Heart right ventricle (tissue), 16 donors: ENCODE measurements around the gene UBA3. TPM values are rescaled to one million over a fixed set of nuclear protein-coding genes. Genes with fewer than 3 reads are reported as not detected.
A peak's percentile ranks its signal among the peaks of the same experiment; 100 is the strongest.

Experiments used
- ATAC-seq, 8 donors: fragments of 200-7000 bp; cut with Tn5 transposase; one replicate each; pipeline ENCODE4 v1.9.1; 2020; ENCODE audit warnings: mild to moderate bottlenecking in 8 of 8, moderate library complexity in 8 of 8, moderate number of reproducible peaks in 1 of 8
- DNase-seq, 2 donors: peaks; one replicate each; pipeline ENCODE4 v3.0.0-alpha.2; 2020
- H3K27ac ChIP-seq, 10 donors: fragments of 200-600 bp; sonication (generic) in 2 of 10; one replicate each; pipeline versions ENCODE4 v1.5.0 to v1.8.0; 2020 to 2022; ENCODE audit warnings: mild to moderate bottlenecking in 3 of 10
- H3K27me3 ChIP-seq, 7 donors: fragments of 200-600 bp; one replicate each; pipeline ENCODE4 v1.8.0; 2021 to 2022; ENCODE audit warnings: mild to moderate bottlenecking in 2 of 7
- H3K36me3 ChIP-seq, 9 donors: fragments of 200-600 bp; sonication (generic) in 1 of 9; one replicate each; pipeline versions ENCODE4 v1.5.0 to v1.8.0; 2020 to 2022; ENCODE audit warnings: mild to moderate bottlenecking in 2 of 9
- H3K4me1 ChIP-seq, 9 donors: fragments of 200-600 bp; sonication (generic) in 1 of 9; one replicate each; pipeline versions ENCODE4 v1.5.0 to v1.8.0; 2020 to 2022; ENCODE audit warnings: mild to moderate bottlenecking in 4 of 9
- H3K4me3 ChIP-seq, 10 donors: fragments of 200-600 bp; sonication (generic) in 2 of 10; one replicate each; pipeline versions ENCODE4 v1.5.0 to v1.8.0; 2020 to 2022; ENCODE audit warnings: mild to moderate bottlenecking in 7 of 10, moderate library complexity in 2 of 10
- H3K9me3 ChIP-seq, 11 donors: fragments of 200-600 bp in 10 of 11; sonication (generic) in 2 of 11; one replicate each; pipeline versions ENCODE4 v1.5.0 to v1.8.0; 2013 to 2022; ENCODE audit warnings: mild to moderate bottlenecking in 2 of 11, control low read depth in 1 of 11, moderate library complexity in 1 of 11
- WGBS, 2 donors: extraction: QIAGEN DNeasy Blood & Tissue Kit; methylation state at CpG; one replicate each; pipeline ENCODE4 v1.1.7; 2013; ENCODE audit warnings: inconsistent platforms in 1 of 2; 5-methylcytosine and 5-hydroxymethylcytosine counted together
- intact Hi-C, 10 donors: fragments of 100-400 bp; cut with DNase I; formaldehyde crosslinking; loops; one replicate each; pipeline versions ENCODE4 v1.11.1 to v1.14.2; 2022
- polyA plus RNA-seq, 2 donors: library from polyadenylated mRNA; stranded (reverse); fragments of 200-250 nt; gene quantifications; one replicate each; pipeline ENCODE4 v1.2.3, GENCODE V29; 2013
- total RNA-seq, 10 donors: library from RNA; stranded (reverse); fragmentation: NEBNext Ultra II Directional in 3 of 10; extraction: Animal tissue kit (Norgen Biotek cat#: 25700) in 3 of 10; gene quantifications; one replicate each; pipeline versions ENCODE4 v1.2.1 to v1.2.4, GENCODE V29; 2021 to 2023
- TF ChIP-seq, protein P1 (sequence below), 9 donors: fragments of 200-600 bp; sonication (generic) in 2 of 9; IDR thresholded peaks; one replicate each; pipeline versions ENCODE4 v1.5.0 to v1.8.0; 2021 to 2022; ENCODE audit warnings: antibody characterized with exemption in 9 of 9, mild to moderate bottlenecking in 5 of 9, moderate library complexity in 1 of 9
- donor health status: Arrhythmogenic right ventricular cardiomyopathy.
- donor health status: ischemic (EF 13 %, LVEDD 7.1; RV severe dilation, severe dysfunction).
- donor health status: healthy with polysubstance abuse.
- donor health status: DM: no; HTN: yes; CAD: no.
- donor health status: DM: no; HTN: no; CAD: no.
- donor health status: ischemic (EF 25% LVEDD 6.9; RV normal size, moderate dysfunction).
- donor health status: ischemic (EF 25% LVEDD 5.7; RV mildly dilated, moderate dysfunction).
- donor health status: healthy.
- donor health status: DM: yes; HTN: yes; CAD: no.
- donor health status: Ischemic cardiomyopathy.
- donor health status: ischemic (EF 35%, LVEDD 5.7; RV mildly dilated, moderate dysfunction).
- donor health status: nonischemic (EF 11% LVEDD 7.7; RV severe dilation, severe dysfunction).
- donor health status: DM: yes; HTN: yes; CAD: no.
- donor health status: PGD.
- donor health status: ischemic (EF 29% LVEDD 5.4; RV normal size, mild dysfunction).
- donor health status: nonischemic (EF 23%, LVEDD 6.1; RV moderate dilation, normal function).

Gene UBA3
- total and polyA plus RNA-seq, 12 donors: 36.7 to 119 (median 86.5) TPM

DNA sequence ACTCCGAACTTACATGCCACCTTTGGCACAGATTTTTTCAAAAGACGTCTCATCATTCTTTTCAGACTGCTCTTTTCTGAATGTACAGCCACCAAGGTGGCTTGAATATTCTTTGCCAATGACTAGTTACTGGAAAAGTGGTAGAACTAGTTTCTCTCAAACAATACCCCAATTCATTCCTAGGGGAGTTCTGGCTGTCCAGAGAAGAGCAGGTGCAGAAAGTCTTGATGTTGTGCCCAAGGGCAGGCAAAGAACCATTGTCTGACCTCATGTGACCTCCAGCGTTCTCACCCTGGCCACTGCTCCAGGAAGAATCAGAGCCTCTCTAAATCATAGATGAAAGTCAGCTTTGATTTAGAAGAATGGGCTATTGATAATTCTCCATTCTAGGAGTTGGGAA is 36.7 kb upstream of the UBA3 start:
- peak overlapping the region in 9 of 10 donors; percentile 4 to 40 (median 21) for H3K4me3 ChIP-seq
- TF ChIP-seq, protein P1, sequence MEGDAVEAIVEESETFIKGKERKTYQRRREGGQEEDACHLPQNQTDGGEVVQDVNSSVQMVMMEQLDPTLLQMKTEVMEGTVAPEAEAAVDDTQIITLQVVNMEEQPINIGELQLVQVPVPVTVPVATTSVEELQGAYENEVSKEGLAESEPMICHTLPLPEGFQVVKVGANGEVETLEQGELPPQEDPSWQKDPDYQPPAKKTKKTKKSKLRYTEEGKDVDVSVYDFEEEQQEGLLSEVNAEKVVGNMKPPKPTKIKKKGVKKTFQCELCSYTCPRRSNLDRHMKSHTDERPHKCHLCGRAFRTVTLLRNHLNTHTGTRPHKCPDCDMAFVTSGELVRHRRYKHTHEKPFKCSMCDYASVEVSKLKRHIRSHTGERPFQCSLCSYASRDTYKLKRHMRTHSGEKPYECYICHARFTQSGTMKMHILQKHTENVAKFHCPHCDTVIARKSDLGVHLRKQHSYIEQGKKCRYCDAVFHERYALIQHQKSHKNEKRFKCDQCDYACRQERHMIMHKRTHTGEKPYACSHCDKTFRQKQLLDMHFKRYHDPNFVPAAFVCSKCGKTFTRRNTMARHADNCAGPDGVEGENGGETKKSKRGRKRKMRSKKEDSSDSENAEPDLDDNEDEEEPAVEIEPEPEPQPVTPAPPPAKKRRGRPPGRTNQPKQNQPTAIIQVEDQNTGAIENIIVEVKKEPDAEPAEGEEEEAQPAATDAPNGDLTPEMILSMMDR (IDR thresholded peaks at IDR 0.05): no peak
- no peaks in the 10 kb centered on the region for H3K27me3 ChIP-seq
- ATAC-seq (peak in 3 of 8 donors; percentile 36 to 55 (median 43)), DNase-seq (no peak)
- intact Hi-C loops: loop anchor here in 1 of 10 donors (5.0 kb wide), 1 partner anchor 35 kb away; the partner anchor contains the start of genes ARL6IP5 and UBA3
- WGBS, 2 donors: 43 to 54% methylated on average over 3 of the region's 3 CpGs
- H3K4me1 ChIP-seq: peaks cover 0 to 33% (median 18%) of the 10 kb centered on the region in 9 donors
- H3K27ac ChIP-seq: peak overlapping the region; percentile 24 to 87 (median 70)
- H3K36me3 ChIP-seq: peaks cover 0 to 6% (median 0%) of the 10 kb centered on the region in 9 donors
- no peaks in the 10 kb centered on the region for H3K9me3 ChIP-seq

DNA sequence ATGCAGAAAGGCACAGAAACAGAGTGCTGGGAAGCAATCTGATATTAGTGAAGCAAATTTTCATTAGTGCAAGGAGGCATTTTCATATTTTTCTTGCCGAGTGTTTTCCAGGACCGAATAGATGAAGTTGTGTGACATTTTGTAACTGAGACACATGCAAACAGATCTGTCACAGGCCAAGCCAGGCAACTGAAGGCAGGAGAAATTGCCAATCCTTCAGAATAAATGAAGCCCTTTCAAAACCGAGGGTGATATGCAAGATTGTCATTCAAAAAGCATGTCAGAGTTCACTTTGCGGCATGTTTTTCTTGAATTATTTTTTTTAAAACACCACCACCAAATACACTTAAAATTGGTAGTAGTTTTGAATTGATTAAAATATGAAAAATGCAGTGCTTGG is 36.0 kb upstream of the UBA3 start:
- H3K27me3 ChIP-seq: no peaks in the 10 kb centered on the region
- no peak for ATAC-seq
- peaks cover 0 to 6% (median 0%) of the 10 kb centered on the region in 9 donors for H3K36me3 ChIP-seq
- TF ChIP-seq, protein P1 (IDR thresholded peaks at IDR 0.05): no peak
- H3K27ac ChIP-seq: peak overlapping the region; percentile 24 to 87 (median 70)
- intact Hi-C loops: loop anchor here in 1 of 10 donors (5.0 kb wide), 1 partner anchor 34 kb away; the partner anchor contains the start of genes ARL6IP5 and UBA3
- no peak for DNase-seq
- H3K4me1 ChIP-seq: peaks cover 0 to 37% (median 12%) of the 10 kb centered on the region in 9 donors
- 45 to 63% methylated on average over 4 of the region's 4 CpGs for WGBS, 2 donors
- no peaks in the 10 kb centered on the region for H3K9me3 ChIP-seq
- H3K4me3 ChIP-seq: peak overlapping the region in 9 of 10 donors; percentile 4 to 40 (median 21)

DNA sequence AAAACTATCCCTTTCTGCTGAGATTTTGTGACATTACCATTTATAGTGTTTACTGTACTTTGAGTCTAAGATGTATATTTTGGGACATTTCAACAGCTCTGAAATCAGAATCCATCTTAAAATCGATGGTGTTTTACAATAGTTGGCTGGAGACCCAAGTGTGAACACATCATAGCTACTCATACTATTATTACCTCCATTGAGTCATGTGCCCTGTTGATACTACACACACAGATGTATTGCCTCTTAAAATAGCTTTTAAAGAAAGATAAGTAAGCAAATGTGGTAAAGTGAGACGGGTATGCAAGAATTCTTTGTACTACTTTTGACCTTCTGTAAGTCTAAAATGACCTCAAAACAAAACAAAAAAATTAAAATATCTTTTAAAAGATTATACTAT is 35.6 kb upstream of the UBA3 start:
- ATAC-seq (peak; percentile 46 to 86 (median 81)), DNase-seq (no peak)
- H3K36me3 ChIP-seq: peaks cover 0 to 6% (median 0%) of the 10 kb centered on the region in 9 donors
- intact Hi-C loops: loop anchor here in 1 of 10 donors (5.0 kb wide), 1 partner anchor 33 kb away; the partner anchor contains the start of genes ARL6IP5 and UBA3
- TF ChIP-seq, protein P1 (IDR thresholded peaks at IDR 0.05): no peak
- H3K9me3 ChIP-seq: no peaks in the 10 kb centered on the region
- 26 to 49% methylated on average over 2 of the region's 2 CpGs for WGBS, 2 donors
- H3K27me3 ChIP-seq: no peaks in the 10 kb centered on the region
- H3K27ac ChIP-seq: peak overlapping the region; percentile 24 to 87 (median 70)
- peaks cover 0 to 41% (median 12%) of the 10 kb centered on the region in 9 donors for H3K4me1 ChIP-seq
- H3K4me3 ChIP-seq: peak overlapping the region in 7 of 10 donors; percentile 19 to 40 (median 23)

DNA sequence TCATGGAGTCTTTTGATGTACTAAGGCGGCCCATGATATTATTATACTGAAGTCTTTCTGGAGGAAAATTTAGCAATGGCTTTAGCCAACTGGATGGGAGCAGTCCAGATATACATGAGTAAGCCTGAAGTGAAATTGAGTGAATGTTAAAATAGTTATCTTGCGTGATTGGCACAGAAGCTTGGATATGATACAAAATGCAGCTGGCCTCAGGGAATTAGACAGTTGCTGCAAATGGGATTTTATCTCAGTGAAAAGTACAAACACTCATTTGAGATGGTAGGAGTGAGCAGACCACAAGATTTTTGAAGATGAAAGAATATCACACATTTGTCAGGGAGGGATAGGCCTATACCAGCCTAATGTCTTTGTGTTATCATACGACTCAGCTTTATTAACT is 33.4 kb upstream of the UBA3 start:
- Histone ChIP-seq H3K27me3 (no peaks in the 10 kb centered on the region), H3K4me1 (peaks cover 0 to 52% (median 20%) of the 10 kb centered on the region in 9 donors), H3K9me3 (no peaks in the 10 kb centered on the region), H3K36me3 (peaks cover 0 to 4% (median 0%) of the 10 kb centered on the region in 9 donors), H3K27ac (peak overlapping the region in 7 of 10 donors; percentile 22 to 87 (median 70)), H3K4me3 (no peak overlapping the region)
- DNase-seq: no peak
- TF ChIP-seq, protein P1 (IDR thresholded peaks at IDR 0.05): no peak
- ATAC-seq: peak in 5 of 8 donors; percentile 25 to 51 (median 28)
- 45 to 49% methylated on average over 3 of the region's 3 CpGs for WGBS, 2 donors
- intact Hi-C loops: no loop called here
